GM23338 (cell line): Measurements from ENCODE around the gene TMPRSS9.

ENCODE experiments used
- CREB1 ChIP-seq: fragments of 250-450 bp; sonication (Bioruptor Pico); IDR thresholded peaks from 2 replicates; pipeline ENCODE4 v1.5.0; 2020; ENCODE audit warnings: low read depth, mild to moderate bottlenecking, moderate library complexity
- ETS1 ChIP-seq: IDR thresholded peaks from 2 replicates; pipeline ENCODE4 v1.6.1; 2016; ENCODE audit warnings: antibody characterized with exemption
- EZH2 ChIP-seq: fragments of 200-600 bp; sonication (generic); IDR thresholded peaks from one replicate; pipeline ENCODE4 v1.8.0; 2017; ENCODE audit warnings: antibody characterized with exemption, mild to moderate bottlenecking, low read depth; ENCODE audit not compliant: unreplicated experiment
- EZH2phosphoT487 ChIP-seq: fragments of 200-600 bp; sonication (generic); IDR thresholded peaks from one replicate; pipeline ENCODE4 v1.8.1; 2018; ENCODE audit warnings: antibody characterized with exemption; ENCODE audit not compliant: unreplicated experiment
- POLR2AphosphoS5 ChIP-seq: IDR thresholded peaks from 2 replicates; pipeline ENCODE4 v1.6.1; 2016; ENCODE audit warnings: antibody characterized with exemption, low read depth
- REST ChIP-seq: IDR thresholded peaks from one replicate; pipeline ENCODE4 v1.6.1; 2018; ENCODE audit warnings: antibody characterized with exemption; ENCODE audit not compliant: unreplicated experiment
- STAT1 ChIP-seq: IDR thresholded peaks from one replicate; pipeline ENCODE4 v1.6.1; 2016; ENCODE audit warnings: antibody characterized with exemption; ENCODE audit not compliant: unreplicated experiment
- ZNF331 ChIP-seq: fragments of 250-450 bp; sonication (Bioruptor Pico); IDR thresholded peaks from 2 replicates; pipeline ENCODE4 v1.5.0; 2020; ENCODE audit warnings: low read depth, mild to moderate bottlenecking, moderate library complexity
- TF ChIP-seq, protein P1 (sequence below), 2 experiments: fragments of 200-600 bp in 1 of 2; sonication (generic) in 1 of 2; conservative IDR thresholded peaks; 2 replicates each; pipeline versions ENCODE4 v1.5.1 to v1.6.1; 2016 to 2017; ENCODE audit warnings: antibody characterized with exemption in 2 of 2, low read depth in 2 of 2, mild to moderate bottlenecking in 2 of 2, moderate library complexity in 1 of 2

GRCh38 chr19:2342656-2343288 is 17.3 kb upstream of the TMPRSS9 start:
- no peak for TF ChIP-seq EZH2
- TF ChIP-seq, protein P1, sequence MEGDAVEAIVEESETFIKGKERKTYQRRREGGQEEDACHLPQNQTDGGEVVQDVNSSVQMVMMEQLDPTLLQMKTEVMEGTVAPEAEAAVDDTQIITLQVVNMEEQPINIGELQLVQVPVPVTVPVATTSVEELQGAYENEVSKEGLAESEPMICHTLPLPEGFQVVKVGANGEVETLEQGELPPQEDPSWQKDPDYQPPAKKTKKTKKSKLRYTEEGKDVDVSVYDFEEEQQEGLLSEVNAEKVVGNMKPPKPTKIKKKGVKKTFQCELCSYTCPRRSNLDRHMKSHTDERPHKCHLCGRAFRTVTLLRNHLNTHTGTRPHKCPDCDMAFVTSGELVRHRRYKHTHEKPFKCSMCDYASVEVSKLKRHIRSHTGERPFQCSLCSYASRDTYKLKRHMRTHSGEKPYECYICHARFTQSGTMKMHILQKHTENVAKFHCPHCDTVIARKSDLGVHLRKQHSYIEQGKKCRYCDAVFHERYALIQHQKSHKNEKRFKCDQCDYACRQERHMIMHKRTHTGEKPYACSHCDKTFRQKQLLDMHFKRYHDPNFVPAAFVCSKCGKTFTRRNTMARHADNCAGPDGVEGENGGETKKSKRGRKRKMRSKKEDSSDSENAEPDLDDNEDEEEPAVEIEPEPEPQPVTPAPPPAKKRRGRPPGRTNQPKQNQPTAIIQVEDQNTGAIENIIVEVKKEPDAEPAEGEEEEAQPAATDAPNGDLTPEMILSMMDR (conservative IDR thresholded peaks at IDR 0.05; ENCODE audit: low read depth in 2 of 2): no peak
- TF ChIP-seq STAT1: no peak
- no peak for TF ChIP-seq POLR2AphosphoS5
- no peak for TF ChIP-seq REST
- no peak for TF ChIP-seq EZH2phosphoT487
- TF ChIP-seq CREB1 (CRISPR knock-in tag): no peak
- no peak for TF ChIP-seq ETS1
- no peak for TF ChIP-seq ZNF331 (CRISPR knock-in tag)
